Endothelial cell of umbilical vein (primary cell): ENCODE data around the gene TENM4. TPM values are rescaled to one million over a fixed set of nuclear protein-coding genes. Genes with fewer than 3 reads are reported as not detected.

ENCODE experiments used
- BruUV-seq: library from RNA; stranded (reverse); fragments of 400-500 nt; replicated peaks from 2 replicates; lab custom pipeline; 2021; lab: Mats Ljungman, UMichigan
- CTCF ChIA-PET: fragments of 300-600, 350-600 bp; sonication (Branson Sonifier 250); formaldehyde crosslinking; loops from one replicate; lab custom pipeline; 2021; ENCODE audit warnings: antibody characterized with exemption, inconsistent platforms; lab: Charles Lee
- POLR2A ChIA-PET: fragments of 300-600, 350-600 bp; sonication (Branson Sonifier 250); formaldehyde crosslinking; loops from one replicate; lab custom pipeline; 2021; ENCODE audit warnings: antibody characterized with exemption, inconsistent platforms; lab: Charles Lee
- DNase-seq: peaks from one replicate; pipeline ENCODE4 v3.0.0-alpha.2; 2011; ENCODE audit warnings: low read depth, low spot score
- FAIRE-seq: peaks from 2 replicates; lab custom pipeline; 2011; peaks lifted over from hg19 to GRCh38; lab: Jason Lieb, UNC
- H2AFZ ChIP-seq: 2 replicates; pipeline ENCODE4 v1.6.0; 2012; ENCODE audit warnings: low read depth, low read length, control low read depth, inconsistent platforms
- H3K27ac ChIP-seq: 2 replicates; pipeline ENCODE4 v1.5.1; 2011; ENCODE audit warnings: low read depth, mild to moderate bottlenecking, control low read depth, low read length, moderate library complexity; ENCODE audit not compliant: insufficient read depth
- H3K27me3 ChIP-seq, 2 experiments: 2 replicates each; pipeline versions ENCODE4 v1.6.0 to v1.6.1; 2011; ENCODE audit warnings: low read length in 2 of 2, mixed read lengths in 1 of 2; ENCODE audit not compliant: control insufficient read depth in 2 of 2, insufficient read depth in 2 of 2
- H3K36me3 ChIP-seq, 2 experiments: 2 replicates in 1 of 2; 3 replicates in 1 of 2; pipeline ENCODE4 v1.5.1; 2011; ENCODE audit warnings: low read length in 2 of 2, mild to moderate bottlenecking in 1 of 2, moderate library complexity in 1 of 2; ENCODE audit not compliant: control insufficient read depth in 2 of 2, insufficient read depth in 2 of 2; ENCODE audit errors: extremely low read depth in 1 of 2
- H3K4me1 ChIP-seq: 3 replicates; pipeline ENCODE4 v1.5.1; 2011; ENCODE audit warnings: mild to moderate bottlenecking, low read length; ENCODE audit not compliant: control insufficient read depth, insufficient read depth; ENCODE audit errors: extremely low read depth
- H3K4me2 ChIP-seq: 2 replicates; pipeline ENCODE4 v1.6.1; 2011; ENCODE audit warnings: low read length, control low read depth, mixed read lengths; ENCODE audit not compliant: insufficient read depth
- H3K4me3 ChIP-seq, 3 experiments: fragments of 200-600 bp in 1 of 3; sonication (generic), shearing (Covaris generic) in 1 of 3; replicated peaks in 1 of 3; 2 replicates each; pipeline ENCODE4 v1.5.1; 2011 to 2016; ENCODE audit warnings: control low read depth in 3 of 3, low read length in 3 of 3, mild to moderate bottlenecking in 2 of 3, inconsistent platforms in 1 of 3, low read depth in 1 of 3, moderate library complexity in 1 of 3; ENCODE audit not compliant: insufficient read depth in 1 of 3
- H3K79me2 ChIP-seq: 2 replicates; pipeline ENCODE4 v1.6.0; 2012; ENCODE audit warnings: low read length, inconsistent platforms; ENCODE audit not compliant: control insufficient read depth, insufficient read depth
- H3K9ac ChIP-seq: replicated peaks from 2 replicates; pipeline ENCODE3; 2011; ENCODE audit warnings: low read length, control low read depth; ENCODE audit not compliant: insufficient read depth; ENCODE audit errors: extremely low read depth
- H3K9me1 ChIP-seq: replicated peaks from 3 replicates; pipeline ENCODE4 v1.6.0; 2011; ENCODE audit warnings: mild to moderate bottlenecking, low read length; ENCODE audit not compliant: control insufficient read depth, insufficient read depth; ENCODE audit errors: extremely low read depth
- H3K9me3 ChIP-seq: replicated peaks from 2 replicates; pipeline ENCODE4 v1.5.1; 2012; ENCODE audit warnings: low read length, inconsistent platforms; ENCODE audit not compliant: control insufficient read depth, insufficient read depth
- H4K20me1 ChIP-seq: replicated peaks from 2 replicates; pipeline ENCODE3; 2011; ENCODE audit warnings: mild to moderate bottlenecking, low read length; ENCODE audit not compliant: control insufficient read depth, insufficient read depth; ENCODE audit errors: extremely low read depth
- EZH2 ChIP-seq: IDR thresholded peaks from 2 replicates; pipeline ENCODE4 v1.6.1; 2012; ENCODE audit warnings: borderline replicate concordance, low read depth, mild to moderate bottlenecking, moderate library complexity, low read length, inconsistent platforms; ENCODE audit not compliant: severe bottlenecking
- FOS ChIP-seq: IDR thresholded peaks from 2 replicates; pipeline ENCODE4 v1.6.1; 2011; ENCODE audit warnings: mild to moderate bottlenecking, low read length, moderate library complexity, borderline replicate concordance; ENCODE audit not compliant: insufficient read depth
- GATA2 ChIP-seq: IDR thresholded peaks from 2 replicates; pipeline ENCODE4 v1.7.0; 2011; ENCODE audit warnings: low read depth, mild to moderate bottlenecking, moderate library complexity, mixed read lengths, low read length; ENCODE audit not compliant: insufficient read length, insufficient read depth
- JUN ChIP-seq: IDR thresholded peaks from 2 replicates; pipeline ENCODE4 v1.6.1; 2011; ENCODE audit warnings: borderline replicate concordance, low read depth; ENCODE audit not compliant: insufficient read length, insufficient read depth
- MYC ChIP-seq: IDR thresholded peaks from one replicate; pipeline ENCODE4 v1.6.1; 2011; ENCODE audit warnings: mild to moderate bottlenecking, low read depth, low read length
- POLR2A ChIP-seq: IDR thresholded peaks from 2 replicates; pipeline ENCODE4 v1.6.1; 2012; ENCODE audit warnings: low read depth, mild to moderate bottlenecking, control low read depth, low read length
- POLR2AphosphoS5 ChIP-seq: IDR thresholded peaks from 2 replicates; pipeline ENCODE4 v1.6.1; 2012; ENCODE audit warnings: low read depth, mild to moderate bottlenecking, control low read depth, low read length, moderate library complexity; ENCODE audit not compliant: insufficient read depth
- dilution Hi-C: fragments of 300-500 bp; cut with MboI; formaldehyde crosslinking; loops from one replicate; pipeline ENCODE4 v1.15.0; 2019; ENCODE audit warnings: low sequenced_read_pairs; ENCODE audit not compliant: extremely low pct_ligation_motif_present
- intact Hi-C: fragments of 100-400 bp; cut with micrococcal nuclease; formaldehyde crosslinking; loops from one replicate; pipeline ENCODE4 v1.10.0; 2022
- polyA plus RNA-seq, 4 experiments: library from polyadenylated mRNA; depleted of rRNA in 3 of 4; stranded (reverse) in 3 of 4; unstranded in 1 of 4; fragments of >200 nt; gene quantifications; 2 replicates each; pipeline versions ENCODE4 v1.2.1 to v1.2.3, GENCODE V29; 2011 to 2012; ENCODE audit warnings: missing spikeins in 1 of 4
- total RNA-seq: library from RNA; stranded (reverse); gene quantifications from 2 replicates; pipeline ENCODE4 v1.2.3, GENCODE V29; 2021
- TF ChIP-seq, protein P1 (sequence below), 2 donors: IDR thresholded peaks; 1 replicate in 1 of 2; 2 replicates in 1 of 2; pipeline ENCODE4 v1.5.1; 2011; ENCODE audit warnings: low read length in 2 of 2, mild to moderate bottlenecking in 2 of 2, moderate library complexity in 2 of 2, control low read depth in 1 of 2, inconsistent platforms in 1 of 2, low read depth in 1 of 2; ENCODE audit not compliant: insufficient read depth in 1 of 2; ENCODE audit errors: extremely low read depth in 1 of 2

TENM4 gene
- total and polyA plus RNA-seq, 2 donors (not counting 3 experiments of a cell fraction or from before 2014, with no cell fraction given) = 0.06 to 0.27 TPM

- FAIRE-seq = no peak
- H3K4me2 ChIP-seq = no peak overlapping the region
- DNase-seq = no peak
- dilution Hi-C loops (no loop called here), intact Hi-C loops (no loop called here)
- no TSS peak for BruUV-seq
- no peaks in the 10 kb centered on the region for H3K9me3 ChIP-seq
- no peaks in the 10 kb centered on the region for H3K9me1 ChIP-seq
- ChIA-PET POLR2A (no interaction called here), CTCF (no interaction called here)
- no peak overlapping the region for H3K9ac ChIP-seq
- no peaks in the 10 kb centered on the region for H4K20me1 ChIP-seq
- H2AFZ ChIP-seq = no peak overlapping the region
- no peaks in the 10 kb centered on the region for H3K36me3 ChIP-seq
- no peaks in the 10 kb centered on the region for H3K27me3 ChIP-seq
- TF ChIP-seq POLR2AphosphoS5 = no peak
- TF ChIP-seq EZH2 = no peak
- no peak for TF ChIP-seq GATA2
- TF ChIP-seq MYC = no peak
- TF ChIP-seq, protein P1, sequence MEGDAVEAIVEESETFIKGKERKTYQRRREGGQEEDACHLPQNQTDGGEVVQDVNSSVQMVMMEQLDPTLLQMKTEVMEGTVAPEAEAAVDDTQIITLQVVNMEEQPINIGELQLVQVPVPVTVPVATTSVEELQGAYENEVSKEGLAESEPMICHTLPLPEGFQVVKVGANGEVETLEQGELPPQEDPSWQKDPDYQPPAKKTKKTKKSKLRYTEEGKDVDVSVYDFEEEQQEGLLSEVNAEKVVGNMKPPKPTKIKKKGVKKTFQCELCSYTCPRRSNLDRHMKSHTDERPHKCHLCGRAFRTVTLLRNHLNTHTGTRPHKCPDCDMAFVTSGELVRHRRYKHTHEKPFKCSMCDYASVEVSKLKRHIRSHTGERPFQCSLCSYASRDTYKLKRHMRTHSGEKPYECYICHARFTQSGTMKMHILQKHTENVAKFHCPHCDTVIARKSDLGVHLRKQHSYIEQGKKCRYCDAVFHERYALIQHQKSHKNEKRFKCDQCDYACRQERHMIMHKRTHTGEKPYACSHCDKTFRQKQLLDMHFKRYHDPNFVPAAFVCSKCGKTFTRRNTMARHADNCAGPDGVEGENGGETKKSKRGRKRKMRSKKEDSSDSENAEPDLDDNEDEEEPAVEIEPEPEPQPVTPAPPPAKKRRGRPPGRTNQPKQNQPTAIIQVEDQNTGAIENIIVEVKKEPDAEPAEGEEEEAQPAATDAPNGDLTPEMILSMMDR (IDR thresholded peaks at IDR 0.05; ENCODE audit: extremely low read depth in 1 of 2, insufficient read depth in 1 of 2, low read depth in 1 of 2, low read length in 2 of 2) = no peak
- no peak for TF ChIP-seq POLR2A
- TF ChIP-seq FOS = no peak
- no peak for TF ChIP-seq JUN
- no peaks in the 10 kb centered on the region for H3K4me1 ChIP-seq
- H3K4me3 ChIP-seq = no peak overlapping the region
- no peak overlapping the region for H3K27ac ChIP-seq
- H3K79me2 ChIP-seq = no peaks in the 10 kb centered on the region
These were observed 267.2 kb downstream of the TENM4 start for GRCh38 chr11:79173615-79174014.
